Suprapubic skin (tissue), 4 donors: ENCODE measurements around the gene SPATS2. TPM values are rescaled to one million over a fixed set of nuclear protein-coding genes. Genes with fewer than 3 reads are reported as not detected.

Source experiments
- DNase-seq, 2 donors: peaks; one replicate each; pipeline ENCODE4 v3.0.0-alpha.2; 2019; ENCODE audit warnings: low spot score in 2 of 2
- H3K27ac ChIP-seq: fragments of 200-600 bp; sonication (generic); one replicate; pipeline ENCODE4 v1.5.1; 2019
- H3K27me3 ChIP-seq: fragments of 200-600 bp; sonication (generic); one replicate; pipeline ENCODE4 v1.5.1; 2019
- H3K36me3 ChIP-seq: fragments of 200-600 bp; sonication (generic); one replicate; pipeline ENCODE4 v1.5.1; 2019
- H3K4me1 ChIP-seq: fragments of 200-600 bp; sonication (generic); one replicate; pipeline ENCODE4 v1.5.1; 2019
- H3K4me3 ChIP-seq: fragments of 200-600 bp; sonication (generic); one replicate; pipeline ENCODE4 v1.5.1; 2019; ENCODE audit warnings: mild to moderate bottlenecking
- H3K9me3 ChIP-seq: fragments of 200-600 bp; sonication (generic); one replicate; pipeline ENCODE4 v1.5.1; 2019
- CTCF ChIP-seq, 2 donors: fragments of 200-600 bp in 1 of 2; fragments of 450-650 bp in 1 of 2; sonication (generic) in 1 of 2; IDR thresholded peaks; one replicate each; pipeline ENCODE4 v1.5.1; 2016 to 2019; ENCODE audit warnings: antibody characterized with exemption in 2 of 2, mild to moderate bottlenecking in 1 of 2, moderate library complexity in 1 of 2
- EP300 ChIP-seq: sonication (generic); formaldehyde crosslinking; IDR thresholded peaks from one replicate; pipeline ENCODE4 v1.6.1; 2017; ENCODE audit warnings: antibody characterized with exemption
- POLR2A ChIP-seq, 2 donors: fragments of 450-650 bp; IDR thresholded peaks; one replicate each; pipeline ENCODE4 v1.6.1; 2017; ENCODE audit warnings: antibody characterized with exemption in 2 of 2, mild to moderate bottlenecking in 2 of 2, moderate library complexity in 2 of 2
- POLR2AphosphoS5 ChIP-seq, 3 donors: sonication (generic); formaldehyde crosslinking; IDR thresholded peaks; one replicate each; pipeline ENCODE4 v1.6.1; 2017; ENCODE audit warnings: antibody characterized with exemption in 3 of 3
- WGBS: methylation state at CpG from one replicate; pipeline ENCODE4 v1.1.5; 2018; 5-methylcytosine and 5-hydroxymethylcytosine counted together
- total RNA-seq, 4 donors: library from RNA; depleted of rRNA; stranded (reverse); fragments of >200 nt; gene quantifications; one replicate each; pipeline ENCODE4 v1.1.0, GENCODE V29; 2016

Gene SPATS2
- total RNA-seq, 4 donors from 2014 or later, result 22.7 to 42.6 (median 27.2) TPM

- H3K4me1 ChIP-seq, result peaks cover 53% of the 10 kb centered on the region
- DNase-seq, result peak; percentile 57 to 58
- peaks cover 68% of the 10 kb centered on the region for H3K27me3 ChIP-seq
- H3K9me3 ChIP-seq, result no peaks in the 10 kb centered on the region
- WGBS, result 41% methylated on average over 15 of the region's 15 CpGs
- peak overlapping the region; percentile 51 for H3K4me3 ChIP-seq
- no peaks in the 10 kb centered on the region for H3K36me3 ChIP-seq
- TF ChIP-seq POLR2AphosphoS5 (IDR thresholded peaks at IDR 0.05) (no peak), POLR2A (IDR thresholded peaks at IDR 0.05) (no peak), CTCF (IDR thresholded peaks at IDR 0.05) (no peak), EP300 (no peak)
- no peak overlapping the region for H3K27ac ChIP-seq
Measured at GRCh38 chr12:49344486-49345050, 22.7 kb upstream of the SPATS2 start.

GRCh38 chr12:49345051-49345824, 22.0 kb upstream of the SPATS2 start:
- no peak for TF ChIP-seq POLR2A (IDR thresholded peaks at IDR 0.05)
- no peak for TF ChIP-seq POLR2AphosphoS5 (IDR thresholded peaks at IDR 0.05)
- TF ChIP-seq CTCF (IDR thresholded peaks at IDR 0.05), result no peak
- no peak for TF ChIP-seq EP300
- Histone ChIP-seq H3K4me3 (peak overlapping the region; percentile 51), H3K9me3 (no peaks in the 10 kb centered on the region), H3K36me3 (no peaks in the 10 kb centered on the region), H3K27ac (no peak overlapping the region), H3K4me1 (peaks cover 53% of the 10 kb centered on the region), H3K27me3 (peaks cover 69% of the 10 kb centered on the region)
- 1% methylated on average over 12 of the region's 70 CpGs for WGBS
- no peak for DNase-seq

GRCh38 chr12:49345825-49346658, 21.2 kb upstream of the SPATS2 start:
- Histone ChIP-seq H3K27me3 (peaks cover 70% of the 10 kb centered on the region), H3K4me3 (peak overlapping the region; percentile 51), H3K27ac (no peak overlapping the region), H3K9me3 (no peaks in the 10 kb centered on the region), H3K4me1 (peaks cover 53% of the 10 kb centered on the region), H3K36me3 (no peaks in the 10 kb centered on the region)
- DNase-seq, result peak; percentile 64 to 74
- WGBS, result 1% methylated on average over 56 of the region's 61 CpGs
- TF ChIP-seq POLR2A (IDR thresholded peaks at IDR 0.05) (no peak), CTCF (IDR thresholded peaks at IDR 0.05) (no peak), EP300 (no peak), POLR2AphosphoS5 (IDR thresholded peaks at IDR 0.05) (no peak)

GRCh38 chr12:49346659-49347310, 20.5 kb upstream of the SPATS2 start, which contains the start of gene DNAJC22:
Gene DNAJC22 (plus strand): TSS chr12:49346888. CDS start chr12:49348873, 1,985 bp downstream.
- DNase-seq, result peak in 1 of 2 donors; percentile 62
- H3K4me3 ChIP-seq, result peak within 1 kb of the TSS; percentile 51
- peaks cover 53% of the 10 kb centered on the region for H3K4me1 ChIP-seq
- no peaks in the 10 kb centered on the region for H3K9me3 ChIP-seq
- TF ChIP-seq POLR2A (IDR thresholded peaks at IDR 0.05) (no peak), EP300 (no peak), CTCF (IDR thresholded peaks at IDR 0.05) (no peak), POLR2AphosphoS5 (IDR thresholded peaks at IDR 0.05) (no peak)
- WGBS, result 0% methylated on average over 15 of the region's 47 CpGs
- peaks cover 76% of the 10 kb centered on the region for H3K27me3 ChIP-seq
- H3K36me3 ChIP-seq, result no peaks in the 10 kb centered on the region
- no peak within 1 kb of the TSS for H3K27ac ChIP-seq
